ENCODE results near the gene GLI3.

Gene GLI3

GRCh38 chr7:42202601-42203000 lies 34.4 kb downstream of the GLI3 start:
- no peaks in the 10 kb centered on the region for H3K27me3 ChIP-seq (replicated peaks)
- no peak for TF ChIP-seq CTCF (IDR thresholded peaks at IDR 0.05; ENCODE audit: low read depth, low read length, missing control alignments)
- no peak overlapping the region for H3K4me3 ChIP-seq (ENCODE audit: low read depth, low read length)
- H3K27ac ChIP-seq: no peak overlapping the region
- no peak for DNase-seq
- no peaks in the 10 kb centered on the region for H3K36me3 ChIP-seq (replicated peaks)
- in situ Hi-C loops (cut with HindIII; ENCODE audit: low pct_ligation_motif_present, low sequenced_read_pairs): no loop called here

- Histone ChIP-seq H3K27ac (no peak overlapping the region), H3K27me3 (replicated peaks) (no peaks in the 10 kb centered on the region), H3K36me3 (replicated peaks) (no peaks in the 10 kb centered on the region), H3K4me3 (ENCODE audit: low read depth, low read length) (no peak overlapping the region)
- no peak for TF ChIP-seq CTCF (IDR thresholded peaks at IDR 0.05; ENCODE audit: low read depth, low read length, missing control alignments)
- DNase-seq: no peak
- in situ Hi-C loops (cut with HindIII; ENCODE audit: low pct_ligation_motif_present, low sequenced_read_pairs): no loop called here
These were observed 37.9 kb downstream of the GLI3 start for GRCh38 chr7:42198974-42199668.

GRCh38 chr7:42198296-42198695 lies 38.7 kb downstream of the GLI3 start:
- Histone ChIP-seq H3K27me3 (replicated peaks) (no peaks in the 10 kb centered on the region), H3K36me3 (replicated peaks) (no peaks in the 10 kb centered on the region), H3K4me3 (ENCODE audit: low read depth, low read length) (no peak overlapping the region), H3K27ac (no peak overlapping the region)
- in situ Hi-C loops (cut with HindIII; ENCODE audit: low pct_ligation_motif_present, low sequenced_read_pairs): no loop called here
- DNase-seq: no peak
- TF ChIP-seq CTCF (IDR thresholded peaks at IDR 0.05; ENCODE audit: low read depth, low read length, missing control alignments): no peak

GRCh38 chr7:42197451-42197850 lies 39.6 kb downstream of the GLI3 start:
- TF ChIP-seq CTCF (IDR thresholded peaks at IDR 0.05; ENCODE audit: low read depth, low read length, missing control alignments): no peak
- Histone ChIP-seq H3K36me3 (replicated peaks) (no peaks in the 10 kb centered on the region), H3K4me3 (ENCODE audit: low read depth, low read length) (no peak overlapping the region), H3K27me3 (replicated peaks) (no peaks in the 10 kb centered on the region), H3K27ac (no peak overlapping the region)
- in situ Hi-C loops (cut with HindIII; ENCODE audit: low pct_ligation_motif_present, low sequenced_read_pairs): no loop called here
- no peak for DNase-seq

GRCh38 chr7:42194238-42194637 lies 42.8 kb downstream of the GLI3 start:
- peak overlapping the region; percentile 7 for H3K27ac ChIP-seq
- no peaks in the 10 kb centered on the region for H3K27me3 ChIP-seq (replicated peaks)
- no peak for DNase-seq
- H3K4me3 ChIP-seq (ENCODE audit: low read depth, low read length): peak overlapping the region; percentile 32
- no peaks in the 10 kb centered on the region for H3K36me3 ChIP-seq (replicated peaks)
- in situ Hi-C loops (cut with HindIII; ENCODE audit: low pct_ligation_motif_present, low sequenced_read_pairs): no loop called here
- no peak for TF ChIP-seq CTCF (IDR thresholded peaks at IDR 0.05; ENCODE audit: low read depth, low read length, missing control alignments)

All from brain microvascular endothelial cell (primary cell).